Naive thymus-derived CD8-positive, alpha-beta T cell (primary cell): ENCODE data around the gene MLKL. TPM values are rescaled to one million over a fixed set of nuclear protein-coding genes. Genes with fewer than 3 reads are reported as not detected.
A peak's percentile ranks its signal among the peaks of the same experiment; 100 is the strongest.
"Not testable (repeated sequence)": the region's sequence is repeated elsewhere in the genome, so short reads cannot be mapped to it uniquely, and the experiment has no call there.

Experiments
- ATAC-seq, 2 donors: fragments of 150-1000 bp; cut with Tn5 transposase in 1 of 2; sonication (Bioruptor Pico), chemical (Tn5 transposase) in 1 of 2; 1 replicate in 1 of 2; 2 replicates in 1 of 2; pipeline ENCODE4 v1.10.0; 2021; ENCODE audit warnings: mild to moderate bottlenecking in 2 of 2, moderate library complexity in 2 of 2
- POLR2A ChIA-PET: fragments of 350-600 bp; sonication (Branson Sonifier 250); formaldehyde crosslinking; loops from one replicate; lab custom pipeline; 2021; ENCODE audit warnings: antibody characterized with exemption; lab: Charles Lee
- DNase-seq, 10 donors: peaks; one replicate each; pipeline versions ENCODE4 v3.0.0 to v3.0.0-alpha.2; 2020 to 2022
- H3K27ac Mint-ChIP-seq, 10 donors: one replicate each; pipeline ENCODE4 v1.8.0; 2020 to 2022; ENCODE audit warnings: mild to moderate bottlenecking in 10 of 10, mixed read lengths in 10 of 10, moderate library complexity in 4 of 10, inconsistent platforms in 1 of 10
- H3K27me3 Mint-ChIP-seq, 5 donors: one replicate each; pipeline ENCODE4 v1.8.0; 2021 to 2022; ENCODE audit warnings: mixed read lengths in 5 of 5
- H3K36me3 Mint-ChIP-seq, 3 donors: one replicate each; pipeline ENCODE4 v1.8.0; 2020 to 2022; ENCODE audit warnings: mixed read lengths in 3 of 3, mild to moderate bottlenecking in 2 of 3, inconsistent platforms in 1 of 3
- H3K4me1 Mint-ChIP-seq, 4 donors: one replicate each; pipeline ENCODE4 v1.8.0; 2021 to 2022; ENCODE audit warnings: mixed read lengths in 4 of 4
- H3K4me3 Mint-ChIP-seq, 10 donors: one replicate each; pipeline ENCODE4 v1.8.0; 2020 to 2022; ENCODE audit warnings: mild to moderate bottlenecking in 10 of 10, mixed read lengths in 10 of 10, moderate library complexity in 6 of 10, inconsistent platforms in 1 of 10
- H3K9me3 Mint-ChIP-seq, 9 donors: one replicate each; pipeline ENCODE4 v1.8.0; 2020 to 2022; ENCODE audit warnings: mixed read lengths in 9 of 9, mild to moderate bottlenecking in 3 of 9, inconsistent platforms in 1 of 9, moderate library complexity in 1 of 9
- polyA plus RNA-seq, 3 donors: library from polyadenylated mRNA; unstranded; fragments of 300-500 nt; fragmentation: Illumina TruSeq; gene quantifications; one replicate each; pipeline ENCODE4 v1.2.3, GENCODE V29; 2021
- total RNA-seq, 8 experiments: library from RNA in 2 of 8; stranded (reverse) in 2 of 8; gene quantifications; one replicate each; pipeline ENCODE4 v1.2.3 and lab custom pipeline; 2021 to 2026

Gene MLKL
- total and polyA plus RNA-seq, 5 experiments from 2014 or later: 7.3 to 20.6 (median 9.3) TPM

DNA sequence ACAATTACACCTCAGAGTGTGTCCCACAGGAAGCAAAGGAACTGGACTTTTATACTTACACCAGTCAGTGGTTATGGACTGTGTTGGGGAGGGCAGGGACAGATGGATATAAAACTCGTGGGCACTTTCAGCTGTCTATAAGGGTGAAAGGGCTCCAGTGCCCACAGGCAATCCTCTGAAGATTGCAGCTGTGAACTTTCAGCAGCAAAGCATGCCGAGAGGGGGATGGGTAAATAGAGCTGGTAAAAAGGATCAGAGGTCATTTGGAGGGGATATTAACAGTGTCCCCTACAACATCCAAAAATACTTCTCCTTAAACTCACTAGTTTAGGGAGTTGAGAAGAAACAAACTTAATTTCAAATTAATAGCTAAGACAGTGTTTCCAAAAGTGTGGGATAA, 20.7 kb downstream of the MLKL start:
- peaks cover 0 to 5% (median under 1%) of the 10 kb centered on the region in 4 donors for H3K4me1 Mint-ChIP-seq
- no peaks in the 10 kb centered on the region for H3K27me3 Mint-ChIP-seq
- DNase-seq: no peak
- POLR2A ChIA-PET: no interaction called here
- peak overlapping the region in 1 of 10 donors; percentile 51 for H3K27ac Mint-ChIP-seq
- no peak for ATAC-seq
- no peak overlapping the region for H3K4me3 Mint-ChIP-seq
- peaks cover 0 to 81% (median 10%) of the 10 kb centered on the region in 3 donors for H3K36me3 Mint-ChIP-seq
- no peaks in the 10 kb centered on the region for H3K9me3 Mint-ChIP-seq

DNA sequence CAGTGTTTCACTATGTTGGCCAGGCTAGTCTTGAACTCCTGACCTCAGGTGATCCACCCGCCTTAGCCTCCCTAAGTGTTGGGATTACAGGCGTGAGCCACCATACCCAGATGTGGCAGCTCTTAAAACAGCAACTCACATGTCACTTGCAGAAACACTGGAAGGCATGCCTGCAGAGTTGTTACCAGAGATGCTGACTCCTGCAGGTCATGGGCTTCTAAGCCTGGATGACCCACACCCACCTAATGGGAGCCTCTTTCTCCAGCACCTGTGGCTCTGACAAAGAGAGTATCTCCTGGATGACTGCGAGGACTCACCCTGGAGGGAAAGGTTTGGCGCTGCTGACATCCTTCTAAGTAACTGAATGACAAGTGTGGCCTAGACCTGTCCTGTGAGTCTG, 22.8 kb downstream of the MLKL start:
- H3K36me3 Mint-ChIP-seq: peaks cover 0 to 83% (median 14%) of the 10 kb centered on the region in 3 donors
- no peaks in the 10 kb centered on the region for H3K9me3 Mint-ChIP-seq
- ATAC-seq: no peak
- H3K27ac Mint-ChIP-seq: no peak overlapping the region
- no peaks in the 10 kb centered on the region for H3K27me3 Mint-ChIP-seq
- H3K4me3 Mint-ChIP-seq: no peak overlapping the region
- POLR2A ChIA-PET: no interaction called here
- DNase-seq: no peak
- H3K4me1 Mint-ChIP-seq: peaks cover 0 to under 1% (median 0%) of the 10 kb centered on the region in 4 donors

- H3K9me3 Mint-ChIP-seq: no peaks in the 10 kb centered on the region
- peak overlapping the region in 3 of 10 donors; percentile 7 to 76 (median 23) for H3K27ac Mint-ChIP-seq
- peaks cover 6 to 63% (median 16%) of the 10 kb centered on the region in 3 donors for H3K36me3 Mint-ChIP-seq
- H3K4me3 Mint-ChIP-seq: no peak overlapping the region
- no peaks in the 10 kb centered on the region for H3K27me3 Mint-ChIP-seq
- H3K4me1 Mint-ChIP-seq: no peaks in the 10 kb centered on the region
- DNase-seq (no peak), ATAC-seq (no peak)
- POLR2A ChIA-PET: interaction anchor here (0.7 kb wide), 1 partner anchor 18 kb away, joined by 6 read pairs; no protein-coding TSS in a partner anchor
Measured at GRCh38 chr16:74673876-74674275, 26.8 kb downstream of the MLKL start.

DNA sequence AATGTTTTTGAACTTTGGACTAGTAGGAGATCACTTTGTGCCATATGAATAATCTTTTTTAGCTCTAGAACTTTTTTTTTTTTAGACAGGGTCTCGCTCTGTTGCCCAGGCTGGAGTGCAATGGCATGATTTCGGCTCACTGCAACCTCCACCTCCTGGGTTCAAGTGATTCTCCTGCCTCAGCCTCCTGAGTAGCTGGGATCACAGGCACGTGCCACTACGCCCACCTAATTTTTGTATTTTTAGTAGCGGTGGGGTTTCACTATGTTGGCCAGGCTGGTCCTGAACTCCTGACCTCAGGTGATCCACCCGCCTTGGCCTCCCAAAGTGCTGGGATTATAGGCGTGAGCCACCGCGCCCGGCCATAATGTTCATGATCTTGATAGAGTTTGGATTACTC, 31.8 kb downstream of the MLKL start:
- Mint-ChIP-seq H3K4me1 (peaks cover 9 to 30% (median 15%) of the 10 kb centered on the region in 4 donors), H3K36me3 (peaks cover 6 to 36% (median 16%) of the 10 kb centered on the region in 3 donors), H3K4me3 (peak overlapping the region in 4 of 10 donors; percentile 1 to 99 (median 43))
- H3K27me3 Mint-ChIP-seq, DNase-seq, POLR2A ChIA-PET, H3K27ac Mint-ChIP-seq, ATAC-seq, H3K9me3 Mint-ChIP-seq: not testable (repeated sequence)

GRCh38 chr16:74667255-74667700, 33.4 kb downstream of the MLKL start:
- H3K4me1 Mint-ChIP-seq: peaks cover 20 to 44% (median 30%) of the 10 kb centered on the region in 4 donors
- peaks cover 0 to 2% (median 0%) of the 10 kb centered on the region in 5 donors for H3K27me3 Mint-ChIP-seq
- POLR2A ChIA-PET: interaction anchor here (0.7 to 2.7 kb wide), 12 partner anchors 12 to 981 kb away, joined by 3 to 32 read pairs (median 5); partner anchors contain the start of genes GLG1, KARS1, MLKL and TERF2IP
- peak in 8 of 10 donors; percentile 4 to 34 (median 18) for DNase-seq
- peak overlapping the region; percentile 33 to 97 (median 93) for H3K27ac Mint-ChIP-seq
- no peaks in the 10 kb centered on the region for H3K9me3 Mint-ChIP-seq
- peak overlapping the region; percentile 84 to 99 (median 91) for H3K4me3 Mint-ChIP-seq
- peaks cover 10 to 38% (median 19%) of the 10 kb centered on the region in 3 donors for H3K36me3 Mint-ChIP-seq
- ATAC-seq: no peak

DNA sequence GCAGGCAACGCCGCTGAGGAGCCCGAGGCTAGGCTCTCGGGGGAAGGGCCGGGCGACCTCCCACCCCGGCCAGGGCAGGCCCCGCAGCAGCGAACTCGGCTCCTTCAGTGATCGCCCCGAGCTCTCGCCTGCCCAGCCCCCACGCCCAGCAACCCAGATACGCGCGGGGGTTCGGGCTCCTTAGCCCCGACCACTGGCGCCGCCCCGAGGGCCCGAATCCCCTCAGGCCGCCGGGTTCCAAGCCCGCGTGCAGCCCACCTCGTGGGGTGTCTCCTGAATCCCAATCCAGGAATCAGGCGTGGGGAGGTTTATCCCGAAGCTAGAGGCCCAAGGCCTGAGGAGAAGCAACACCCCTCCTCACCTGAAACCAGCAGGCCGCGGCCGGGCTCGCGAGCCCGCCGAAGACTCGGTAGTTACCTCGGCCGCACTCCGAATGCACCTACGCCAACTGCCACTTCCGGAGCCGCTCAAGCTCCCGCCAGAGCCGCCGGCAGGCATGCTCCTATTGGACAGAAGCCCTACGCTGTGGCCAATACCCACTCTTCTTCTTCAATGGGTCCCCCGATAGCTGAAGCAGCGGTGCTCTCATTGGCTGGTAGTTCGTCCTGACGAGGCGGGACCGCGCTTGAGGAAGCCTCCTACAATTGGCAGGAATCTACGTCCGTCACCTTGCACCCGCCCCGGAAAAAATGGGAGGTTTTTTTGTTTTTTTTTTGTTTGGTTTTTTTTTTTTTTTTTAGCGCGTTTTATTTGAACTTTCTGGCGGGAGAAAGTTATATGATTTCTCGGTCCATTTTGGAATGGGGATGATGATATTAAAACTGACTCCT, 34.0 kb downstream of the MLKL start, which contains the start of gene RFWD3:
TSS of gene RFWD3 (minus strand) at position 453 of the 830 bp plus-strand sequence. CDS start 5,428 bp downstream, outside the sequence.
- POLR2A ChIA-PET: interaction anchor here (0.7 to 2.7 kb wide), 17 partner anchors 25 to 981 kb away, joined by 3 to 32 read pairs (median 4); partner anchors contain the start of genes GLG1, KARS1, MLKL and PSMD7
- Mint-ChIP-seq H3K27ac (peak within 1 kb of the TSS; percentile 89 to 98 (median 96)), H3K9me3 (no peaks in the 10 kb centered on the region), H3K4me1 (peaks cover 22 to 49% (median 35%) of the 10 kb centered on the region in 4 donors), H3K27me3 (peaks cover 0 to 2% (median 0%) of the 10 kb centered on the region in 5 donors), H3K4me3 (peak within 1 kb of the TSS; percentile 84 to 99 (median 91)), H3K36me3 (peaks cover 5 to 38% (median 14%) of the 10 kb centered on the region in 3 donors)
- DNase-seq (peak; percentile 84 to 99 (median 97)), ATAC-seq (peak; percentile 99)

DNA sequence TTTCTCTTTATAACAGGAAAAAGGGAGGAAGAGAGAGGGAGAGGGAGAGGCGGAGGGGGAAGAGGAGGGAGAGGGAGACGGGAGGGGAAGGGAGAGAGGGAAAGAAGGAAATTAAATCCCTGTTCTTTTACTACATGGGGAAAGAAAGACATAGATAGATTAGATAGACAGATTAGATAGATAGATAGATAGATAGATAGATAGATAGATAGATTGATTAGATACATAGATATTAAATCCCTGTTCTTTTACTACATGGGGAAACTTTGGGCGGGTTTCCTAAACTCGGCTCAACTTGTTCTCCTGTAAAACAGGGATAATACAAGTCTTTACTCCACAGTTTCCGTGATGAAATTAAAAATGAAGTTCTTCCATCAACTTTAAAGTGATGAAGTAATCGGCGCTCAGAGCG, 34.6 kb downstream of the MLKL start:
- no peaks in the 10 kb centered on the region for H3K9me3 Mint-ChIP-seq
- DNase-seq (no peak), ATAC-seq (no peak)
- peaks cover 0 to 2% (median 0%) of the 10 kb centered on the region in 5 donors for H3K27me3 Mint-ChIP-seq
- POLR2A ChIA-PET: interaction anchor here (0.8 to 2.7 kb wide), 8 partner anchors 26 to 982 kb away, joined by 3 to 32 read pairs (median 5); partner anchors contain the start of genes GLG1, KARS1, MLKL and PSMD7
- H3K4me1 Mint-ChIP-seq: peaks cover 22 to 53% (median 41%) of the 10 kb centered on the region in 4 donors
- peak overlapping the region; percentile 84 to 99 (median 91) for H3K4me3 Mint-ChIP-seq
- H3K27ac Mint-ChIP-seq: peak overlapping the region in 9 of 10 donors; percentile 25 to 97 (median 62)
- peaks cover 5 to 40% (median 14%) of the 10 kb centered on the region in 3 donors for H3K36me3 Mint-ChIP-seq

GRCh38 chr16:74661064-74661463, 39.6 kb downstream of the MLKL start:
- Mint-ChIP-seq H3K27ac (peak overlapping the region in 4 of 10 donors; percentile 38 to 79 (median 66)), H3K36me3 (peaks cover 5 to 88% (median 20%) of the 10 kb centered on the region in 3 donors), H3K4me3 (peak overlapping the region in 4 of 10 donors; percentile 5 to 60 (median 18)), H3K9me3 (no peaks in the 10 kb centered on the region), H3K27me3 (no peaks in the 10 kb centered on the region), H3K4me1 (peaks cover 34 to 89% (median 74%) of the 10 kb centered on the region in 4 donors)
- POLR2A ChIA-PET: no interaction called here
- ATAC-seq (no peak), DNase-seq (no peak)

GRCh38 chr16:74660383-74660782, 40.3 kb downstream of the MLKL start:
- Mint-ChIP-seq H3K9me3 (no peaks in the 10 kb centered on the region), H3K27me3 (no peaks in the 10 kb centered on the region), H3K4me1 (peaks cover 38 to 91% (median 78%) of the 10 kb centered on the region in 4 donors), H3K4me3 (peak overlapping the region in 5 of 10 donors; percentile 20 to 42 (median 27)), H3K36me3 (peaks cover 5 to 95% (median 24%) of the 10 kb centered on the region in 3 donors), H3K27ac (peak overlapping the region in 2 of 10 donors; percentile 78 to 79)
- ATAC-seq (no peak), DNase-seq (no peak)
- POLR2A ChIA-PET: interaction anchor here (0.6 kb wide), 1 partner anchor 19 kb away, joined by 6 read pairs; no protein-coding TSS in a partner anchor

DNA sequence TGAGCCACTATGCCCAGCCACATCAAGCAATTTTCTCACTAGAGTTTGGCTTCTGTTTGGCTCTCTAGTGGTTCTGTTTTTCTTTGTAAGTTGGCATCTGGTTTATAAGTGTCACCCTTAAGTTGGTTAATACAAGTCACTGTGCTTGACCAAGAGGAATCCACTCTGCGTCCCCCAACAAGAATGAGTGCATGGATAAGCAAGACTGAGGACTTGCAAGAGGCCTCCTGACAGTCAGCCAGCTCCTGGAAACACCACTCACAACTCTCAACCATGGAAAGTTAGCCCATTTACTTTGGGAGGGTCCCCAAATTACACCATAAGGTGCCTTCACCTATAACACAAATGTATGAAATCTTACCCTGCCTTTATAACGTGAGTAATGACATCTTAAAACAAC, 41.6 kb downstream of the MLKL start:
- Mint-ChIP-seq H3K36me3 (peaks cover 5 to 96% (median 21%) of the 10 kb centered on the region in 3 donors), H3K27ac (peak overlapping the region in 3 of 10 donors; percentile 43 to 79 (median 45)), H3K9me3 (no peaks in the 10 kb centered on the region), H3K27me3 (no peaks in the 10 kb centered on the region), H3K4me3 (peak overlapping the region in 5 of 10 donors; percentile 15 to 53 (median 40)), H3K4me1 (peaks cover 37 to 90% (median 86%) of the 10 kb centered on the region in 4 donors)
- DNase-seq (no peak), ATAC-seq (no peak)
- POLR2A ChIA-PET: no interaction called here

- H3K4me1 Mint-ChIP-seq: peaks cover 33 to 84% (median 82%) of the 10 kb centered on the region in 4 donors
- H3K9me3 Mint-ChIP-seq: no peaks in the 10 kb centered on the region
Measured at GRCh38 chr16:74657870-74658642, 42.6 kb downstream of the MLKL start.

More at GRCh38 chr16:74657870-74658642, 42.6 kb downstream of the MLKL start:
- H3K4me3 Mint-ChIP-seq: peak overlapping the region in 8 of 10 donors; percentile 24 to 60 (median 46)
- peaks cover 5 to 89% (median 18%) of the 10 kb centered on the region in 3 donors for H3K36me3 Mint-ChIP-seq
- DNase-seq: no peak
- H3K27me3 Mint-ChIP-seq: no peaks in the 10 kb centered on the region
- H3K27ac Mint-ChIP-seq: peak overlapping the region in 6 of 10 donors; percentile 28 to 79 (median 56)
- POLR2A ChIA-PET: no interaction called here
- no peak for ATAC-seq
